BJ (cell line): ENCODE measurements around the gene PPP2R3B. TPM values are rescaled to one million over a fixed set of nuclear protein-coding genes. Genes with fewer than 3 reads are reported as not detected.

Source experiments
- CTCF ChIA-PET: fragments of 350-600 bp; formaldehyde crosslinking; extraction: SDS; loops from one replicate; lab custom pipeline; 2021; ENCODE audit warnings: antibody characterized with exemption, inconsistent platforms; lab: Yijun Ruan, JAX
- POLR2A ChIA-PET: fragments of 300-600 bp; sonication (Branson Sonifier 250); formaldehyde crosslinking; extraction: SDS; loops from one replicate; lab custom pipeline; 2021; ENCODE audit warnings: antibody characterized with exemption; lab: Charles Lee
- DNase-seq: peaks from one replicate; pipeline ENCODE4 v3.0.0-alpha.2; 2011; ENCODE audit warnings: low read depth
- H3K27me3 ChIP-seq: 2 replicates; pipeline ENCODE4 v1.6.0; 2011; ENCODE audit warnings: low read length; ENCODE audit not compliant: control insufficient read depth, insufficient read depth
- H3K36me3 ChIP-seq: 2 replicates; pipeline ENCODE4 v1.5.1; 2011; ENCODE audit warnings: low read length; ENCODE audit not compliant: control insufficient read depth, insufficient read depth
- H3K4me3 ChIP-seq: 2 replicates; pipeline ENCODE4 v1.5.1; 2011; ENCODE audit warnings: low read depth, mild to moderate bottlenecking, control low read depth, low read length
- CTCF ChIP-seq: IDR thresholded peaks from 2 replicates; pipeline ENCODE4 v1.5.1; 2011; ENCODE audit warnings: low read depth, mild to moderate bottlenecking, control low read depth, inconsistent platforms, low read length, moderate library complexity; ENCODE audit not compliant: insufficient read depth
- polyA plus RNA-seq: library from polyadenylated mRNA; depleted of rRNA; stranded (reverse); fragments of >200 nt; gene quantifications from 2 replicates; pipeline ENCODE4 v1.2.3, GENCODE V29; 2011

PPP2R3B gene
- polyA plus RNA-seq, 1 experiment: 14.9 TPM

DNA sequence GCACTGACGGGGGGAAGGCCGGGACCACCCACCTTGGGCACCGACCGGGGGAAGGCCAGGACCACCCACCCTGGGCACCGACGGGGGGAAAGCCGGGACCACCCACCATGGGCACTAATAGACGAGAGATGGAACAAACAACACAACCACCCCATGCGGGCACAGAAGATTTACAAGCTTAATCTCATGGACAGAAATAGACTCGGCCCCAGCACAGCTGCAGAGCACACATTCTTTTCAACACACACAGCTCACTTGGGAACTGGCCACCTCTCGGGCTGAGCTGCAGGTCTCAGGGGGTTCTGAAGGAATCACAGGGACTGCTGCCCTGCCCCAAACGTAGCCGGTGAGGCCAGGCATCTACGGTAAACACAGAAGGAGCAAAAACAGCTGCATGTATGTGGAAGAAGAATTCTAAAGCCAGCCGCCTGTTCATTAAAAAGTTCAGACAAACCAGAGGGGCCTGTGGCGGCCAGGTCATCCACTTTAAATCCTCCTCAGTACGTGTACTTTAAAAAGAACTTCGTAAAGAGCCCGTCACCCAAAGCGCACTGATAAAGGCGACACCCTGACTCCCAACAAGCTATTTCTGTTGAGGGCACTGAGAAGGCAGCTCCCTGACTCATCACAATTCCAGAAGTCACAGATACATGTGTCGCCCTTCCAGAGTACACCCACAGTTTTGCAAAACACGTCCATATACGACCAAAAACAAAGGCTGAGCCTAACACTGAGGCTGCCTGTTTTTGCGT is 17.7 kb downstream of the PPP2R3B start:
- ChIA-PET CTCF (no interaction called here), POLR2A (no interaction called here)
- TF ChIP-seq CTCF: no peak
- DNase-seq: no peak
- no peaks in the 10 kb centered on the region for H3K27me3 ChIP-seq
- no peaks in the 10 kb centered on the region for H3K36me3 ChIP-seq
- no peak overlapping the region for H3K4me3 ChIP-seq

GRCh38 chrX:367866-368265 is 18.8 kb downstream of the PPP2R3B start:
- H3K27me3 ChIP-seq: no peaks in the 10 kb centered on the region
- DNase-seq: no peak
- POLR2A ChIA-PET: no interaction called here
- CTCF ChIA-PET: no interaction called here
- no peak overlapping the region for H3K4me3 ChIP-seq
- H3K36me3 ChIP-seq: no peaks in the 10 kb centered on the region
- no peak for TF ChIP-seq CTCF

DNA sequence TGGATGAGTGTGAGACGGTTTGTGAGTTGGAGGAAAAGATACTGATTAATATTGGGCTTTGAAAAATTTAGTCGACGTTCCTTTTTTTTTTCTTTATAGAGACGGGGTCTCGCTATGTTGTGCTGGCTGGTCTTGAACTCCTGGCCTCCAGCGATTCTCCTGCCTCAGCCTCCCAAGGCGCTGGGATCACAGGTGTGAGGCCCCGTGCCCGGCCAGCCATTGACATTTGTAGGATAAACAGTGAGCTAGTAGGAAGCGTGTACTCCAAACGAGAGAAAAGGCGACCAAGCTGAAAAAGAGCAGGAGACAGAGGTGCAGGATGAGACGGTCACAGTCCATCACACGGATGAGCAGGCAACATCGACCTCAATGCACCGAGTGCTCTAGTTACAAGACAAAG is 19.4 kb downstream of the PPP2R3B start:
- ChIA-PET CTCF (no interaction called here), POLR2A (no interaction called here)
- Histone ChIP-seq H3K4me3 (no peak overlapping the region), H3K27me3 (no peaks in the 10 kb centered on the region), H3K36me3 (no peaks in the 10 kb centered on the region)
- no peak for DNase-seq
- no peak for TF ChIP-seq CTCF

DNA sequence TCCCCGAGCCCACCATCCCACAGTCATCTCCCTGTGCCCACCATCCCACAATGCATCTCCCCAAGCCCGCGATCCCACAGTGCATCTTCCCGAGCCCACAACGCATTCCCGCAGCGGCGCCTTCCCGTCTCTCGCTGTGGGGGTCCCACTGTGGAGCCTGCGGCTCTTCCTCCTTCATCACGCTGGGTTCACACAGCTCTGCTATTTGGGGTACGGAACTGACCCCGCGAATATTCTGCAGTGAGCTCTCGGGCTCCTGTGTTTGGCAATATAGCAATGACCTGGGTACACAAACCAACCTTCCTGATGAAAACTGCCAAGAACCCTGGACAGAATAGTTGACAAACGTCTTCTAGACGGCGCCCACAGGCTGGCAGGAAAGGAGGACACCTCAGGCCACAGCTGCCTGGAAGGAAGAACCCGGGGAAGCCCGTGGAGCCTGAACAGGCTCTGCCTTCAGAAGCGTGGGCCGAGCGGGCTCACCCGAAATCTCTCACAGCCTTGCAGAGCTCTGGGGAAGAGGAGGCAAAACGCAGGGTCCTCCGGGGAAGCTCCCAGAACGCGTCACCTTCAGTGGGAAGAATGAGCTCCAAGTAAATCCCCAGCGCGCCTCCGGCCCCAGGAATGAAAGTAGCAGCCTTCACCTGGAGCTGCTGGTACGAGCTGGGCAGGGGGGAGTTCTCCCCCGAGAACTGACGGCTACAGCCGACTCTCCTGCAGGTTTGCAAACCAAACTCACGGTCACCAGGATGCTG is 22.9 kb downstream of the PPP2R3B start:
- H3K27me3 ChIP-seq: no peaks in the 10 kb centered on the region
- H3K36me3 ChIP-seq: peaks cover 3% of the 10 kb centered on the region; the same call in 1 of the 2 replicates
- H3K4me3 ChIP-seq: no peak overlapping the region
- CTCF ChIA-PET: no interaction called here
- DNase-seq: no peak
- POLR2A ChIA-PET: no interaction called here
- no peak for TF ChIP-seq CTCF

DNA sequence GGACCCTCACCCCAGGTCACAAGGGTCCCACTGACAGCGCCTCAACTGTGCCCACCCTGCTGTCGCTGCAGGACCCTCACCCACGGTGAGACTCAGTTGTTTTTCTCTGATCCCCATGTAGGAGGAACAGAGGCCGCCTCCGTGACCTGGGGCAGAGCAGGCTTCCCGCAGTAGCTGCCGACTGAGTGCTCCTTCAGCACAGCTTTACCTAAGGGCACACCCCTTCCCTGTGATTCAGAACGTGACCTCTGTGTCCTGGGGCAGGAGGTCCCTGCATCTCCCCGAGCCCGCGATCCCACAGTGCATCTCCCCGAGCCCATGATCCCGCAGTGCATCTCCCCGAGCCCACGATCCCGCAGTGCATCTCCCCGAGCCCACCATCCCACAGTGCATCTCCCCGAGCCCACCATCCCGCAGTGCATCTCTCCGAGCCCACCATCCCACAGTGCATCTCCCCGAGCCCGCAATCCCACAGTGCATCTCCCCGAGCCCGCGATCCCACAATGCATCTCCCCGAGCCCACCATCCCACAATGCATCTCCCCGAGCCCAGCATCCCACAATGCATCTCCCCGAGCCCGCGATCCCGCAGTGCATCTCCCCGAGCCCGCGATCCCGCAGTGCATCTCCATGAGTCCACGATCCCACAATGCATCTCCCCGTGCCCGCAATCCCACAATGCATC is 23.6 kb downstream of the PPP2R3B start:
- DNase-seq: no peak
- H3K4me3 ChIP-seq: no peak overlapping the region
- ChIA-PET CTCF (no interaction called here), POLR2A (no interaction called here)
- TF ChIP-seq CTCF: no peak
- peaks cover 5% of the 10 kb centered on the region for H3K36me3 ChIP-seq
- H3K27me3 ChIP-seq: no peaks in the 10 kb centered on the region
